ENCODE data around the gene C10orf71.

GRCh38 chr10:49368256-49368655 is 69.3 kb downstream of the C10orf71 start:
- no peak for TF ChIP-seq TAF1 (IDR thresholded peaks at IDR 0.05; ENCODE audit: borderline replicate concordance, low read depth, low read length)
- TF ChIP-seq YY1 (IDR thresholded peaks at IDR 0.05; ENCODE audit: low read depth), result no peak
- no peak for TF ChIP-seq CTCF (IDR thresholded peaks at IDR 0.05)
- no peak for TF ChIP-seq EP300 (IDR thresholded peaks at IDR 0.05; ENCODE audit: borderline replicate concordance in 1 of 2, low read depth in 1 of 2, low read length in 1 of 2)
- no peak for TF ChIP-seq TCF12 (IDR thresholded peaks at IDR 0.05)
- TF ChIP-seq RXRA (IDR thresholded peaks at IDR 0.05; ENCODE audit: borderline replicate concordance, low read depth), result no peak
- TF ChIP-seq FOXJ3 (CRISPR knock-in tag; IDR thresholded peaks at IDR 0.05), result no peak
- TF ChIP-seq USF2 (IDR thresholded peaks at IDR 0.05; ENCODE audit: borderline replicate concordance, low read depth, low read length), result no peak
- no peak for TF ChIP-seq SMC3 (IDR thresholded peaks at IDR 0.05; ENCODE audit: low read depth, low read length)
- no peak for TF ChIP-seq PBX3 (IDR thresholded peaks at IDR 0.05)

Data from SK-N-SH (cell line).